ACC112 (cell line): ENCODE data around the gene SOX14.

Experiments used
- H2AFZ ChIP-seq: fragments of 200-600 bp; sonication (generic); one replicate; pipeline ENCODE4 v1.6.0; 2017; ENCODE audit warnings: antibody characterized with exemption, low read length; ENCODE audit not compliant: unreplicated experiment
- H3K27ac ChIP-seq: fragments of 200-600 bp; sonication (generic); 2 replicates; pipeline ENCODE4 v1.5.1; 2014; ENCODE audit warnings: low read depth, mild to moderate bottlenecking, antibody characterized with exemption, low read length, moderate library complexity
- H3K27me3 ChIP-seq: fragments of 200-600 bp; sonication (generic); 2 replicates; pipeline ENCODE4 v1.6.1; 2014; ENCODE audit warnings: mild to moderate bottlenecking, antibody characterized with exemption, low read length, moderate library complexity, mixed read lengths; ENCODE audit not compliant: insufficient read depth
- H3K36me3 ChIP-seq: fragments of 200-600 bp; sonication (generic); 2 replicates; pipeline ENCODE4 v1.6.1; 2016; ENCODE audit warnings: mild to moderate bottlenecking, antibody characterized with exemption, low read length, moderate library complexity, mixed read lengths; ENCODE audit not compliant: insufficient read depth
- H3K4me1 ChIP-seq: fragments of 200-600 bp; sonication (generic); one replicate; pipeline ENCODE4 v1.6.1; 2016; ENCODE audit warnings: low read length, mixed read lengths; ENCODE audit not compliant: insufficient read depth, unreplicated experiment, control insufficient read depth
- H3K4me3 ChIP-seq: fragments of 200-600 bp; sonication (generic); 2 replicates; pipeline ENCODE4 v1.5.1; 2014; ENCODE audit warnings: mild to moderate bottlenecking, low read depth, low read length
- H3K79me2 ChIP-seq: fragments of 200-600 bp; sonication (generic); one replicate; pipeline ENCODE4 v1.6.0; 2016; ENCODE audit warnings: low read length; ENCODE audit not compliant: control insufficient read depth, unreplicated experiment, insufficient read depth

Gene SOX14

GRCh38 chr3:137761563-137762503 is 2.3 kb upstream of the SOX14 start:
- Histone ChIP-seq H3K4me1 (no peaks in the 10 kb centered on the region), H3K4me3 (no peak overlapping the region), H3K79me2 (no peaks in the 10 kb centered on the region), H3K27ac (no peak overlapping the region), H2AFZ (no peak overlapping the region), H3K36me3 (no peaks in the 10 kb centered on the region), H3K27me3 (peaks cover 71% of the 10 kb centered on the region)

GRCh38 chr3:137762674-137763593 is 1.2 kb upstream of the SOX14 start:
- Histone ChIP-seq H3K4me3 (no peak overlapping the region), H3K36me3 (no peaks in the 10 kb centered on the region), H2AFZ (no peak overlapping the region), H3K27me3 (peaks cover 82% of the 10 kb centered on the region), H3K4me1 (no peaks in the 10 kb centered on the region), H3K79me2 (no peaks in the 10 kb centered on the region), H3K27ac (no peak overlapping the region)

GRCh38 chr3:137763594-137763938 is 549 bp upstream of the SOX14 start:
- no peak overlapping the region for H2AFZ ChIP-seq
- H3K4me1 ChIP-seq, result no peaks in the 10 kb centered on the region
- no peaks in the 10 kb centered on the region for H3K79me2 ChIP-seq
- H3K4me3 ChIP-seq, result peak overlapping the region; percentile 29; the same call in 1 of the 2 replicates
- peaks cover 87% of the 10 kb centered on the region for H3K27me3 ChIP-seq
- H3K36me3 ChIP-seq, result no peaks in the 10 kb centered on the region
- H3K27ac ChIP-seq, result no peak overlapping the region

GRCh38 chr3:137764563-137765309 is 621 bp downstream of the SOX14 start:
- no peaks in the 10 kb centered on the region for H3K79me2 ChIP-seq
- no peaks in the 10 kb centered on the region for H3K36me3 ChIP-seq
- no peak overlapping the region for H3K4me3 ChIP-seq
- H3K27ac ChIP-seq, result no peak overlapping the region
- H3K4me1 ChIP-seq, result no peaks in the 10 kb centered on the region
- H3K27me3 ChIP-seq, result peaks cover 97% of the 10 kb centered on the region
- no peak overlapping the region for H2AFZ ChIP-seq

GRCh38 chr3:137765310-137766033 is 1.4 kb downstream of the SOX14 start:
- no peaks in the 10 kb centered on the region for H3K79me2 ChIP-seq
- no peak overlapping the region for H3K4me3 ChIP-seq
- H3K36me3 ChIP-seq, result no peaks in the 10 kb centered on the region
- no peaks in the 10 kb centered on the region for H3K4me1 ChIP-seq
- no peak overlapping the region for H2AFZ ChIP-seq
- peaks cover 100% of the 10 kb centered on the region for H3K27me3 ChIP-seq
- H3K27ac ChIP-seq, result no peak overlapping the region

GRCh38 chr3:137766041-137766875 is 2.1 kb downstream of the SOX14 start:
- no peak overlapping the region for H3K27ac ChIP-seq
- no peaks in the 10 kb centered on the region for H3K36me3 ChIP-seq
- no peaks in the 10 kb centered on the region for H3K79me2 ChIP-seq
- H3K4me3 ChIP-seq, result no peak overlapping the region
- peaks cover 3% of the 10 kb centered on the region for H3K4me1 ChIP-seq
- peaks cover 100% of the 10 kb centered on the region for H3K27me3 ChIP-seq
- no peak overlapping the region for H2AFZ ChIP-seq

- Histone ChIP-seq H3K79me2 (no peaks in the 10 kb centered on the region), H3K27ac (no peak overlapping the region), H3K27me3 (peaks cover 100% of the 10 kb centered on the region), H3K4me1 (peaks cover 3% of the 10 kb centered on the region), H3K36me3 (no peaks in the 10 kb centered on the region), H2AFZ (no peak overlapping the region), H3K4me3 (no peak overlapping the region)
These were observed 2.9 kb downstream of the SOX14 start for GRCh38 chr3:137766876-137767537.

GRCh38 chr3:137767538-137768360 is 3.6 kb downstream of the SOX14 start:
- Histone ChIP-seq H3K4me3 (peak overlapping the region; percentile 75), H2AFZ (no peak overlapping the region), H3K27ac (no peak overlapping the region), H3K79me2 (no peaks in the 10 kb centered on the region), H3K27me3 (peaks cover 100% of the 10 kb centered on the region), H3K4me1 (peaks cover 3% of the 10 kb centered on the region), H3K36me3 (no peaks in the 10 kb centered on the region)
